Activated naive CD8-positive, alpha-beta T cell treated with anti-CD3 and anti-CD28 coated beads, Interleukin-2, amount 50 U/mL, for 24 hours (primary cell): ENCODE data around the gene PGM5.

Source experiments
- ATAC-seq: fragments of 150-1000 bp; cut with Tn5 transposase; one replicate; pipeline ENCODE4 v1.10.0; 2021
- DNase-seq: peaks from one replicate; pipeline ENCODE4 v3.0.0; 2021
- H3K27ac Mint-ChIP-seq: one replicate; pipeline ENCODE4 v1.8.0; 2021; ENCODE audit warnings: mild to moderate bottlenecking, mixed read lengths
- H3K27me3 Mint-ChIP-seq: one replicate; pipeline ENCODE4 v1.8.0; 2021; ENCODE audit warnings: mixed read lengths
- H3K36me3 Mint-ChIP-seq: one replicate; pipeline ENCODE4 v1.8.0; 2021; ENCODE audit warnings: low read depth, mixed read lengths
- H3K4me1 Mint-ChIP-seq: one replicate; pipeline ENCODE4 v1.8.0; 2021; ENCODE audit warnings: mixed read lengths
- H3K4me3 Mint-ChIP-seq: one replicate; pipeline ENCODE4 v1.8.0; 2021; ENCODE audit warnings: mild to moderate bottlenecking, moderate library complexity, mixed read lengths
- H3K9me3 Mint-ChIP-seq: one replicate; pipeline ENCODE4 v1.8.0; 2021; ENCODE audit warnings: mixed read lengths

PGM5 gene

DNA sequence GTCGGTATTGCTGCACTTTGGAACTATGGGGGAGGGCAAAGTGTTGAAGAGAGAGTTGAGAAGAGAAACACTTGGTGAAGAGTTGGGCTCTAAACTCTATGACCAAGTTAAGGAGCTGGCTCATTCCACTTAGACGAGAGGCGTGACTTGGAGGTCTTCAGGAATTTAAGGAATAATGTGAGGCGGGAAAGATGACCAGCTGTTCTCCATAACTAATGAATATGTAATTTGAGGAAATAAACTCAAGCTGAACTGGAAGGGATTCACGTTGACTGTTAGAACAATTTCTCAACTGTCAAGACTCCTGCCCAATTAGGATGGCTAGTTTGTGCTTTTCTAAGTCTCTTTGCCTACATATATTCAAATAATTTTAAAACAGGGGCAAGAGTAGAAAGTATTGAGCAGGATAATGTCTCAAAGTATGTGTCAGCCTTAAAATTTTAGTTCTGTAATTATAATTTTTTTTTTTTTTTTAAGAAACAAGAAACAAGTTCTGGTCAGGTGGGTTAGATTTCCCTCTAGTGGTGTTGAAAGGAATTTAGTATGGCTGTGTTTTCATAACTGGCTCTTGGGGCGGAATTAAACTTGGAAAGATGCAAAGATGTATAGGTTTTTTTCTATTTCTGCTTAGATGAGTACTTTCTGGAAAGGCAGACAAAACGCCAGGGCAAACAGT, 150.9 kb downstream of the PGM5 start:
- ATAC-seq: no peak
- H3K27ac Mint-ChIP-seq: no peak overlapping the region
- no peaks in the 10 kb centered on the region for H3K4me1 Mint-ChIP-seq
- no peak overlapping the region for H3K4me3 Mint-ChIP-seq
- DNase-seq: no peak
- peaks cover 11% of the 10 kb centered on the region for H3K27me3 Mint-ChIP-seq
- H3K36me3 Mint-ChIP-seq: no peaks in the 10 kb centered on the region
- H3K9me3 Mint-ChIP-seq: no peaks in the 10 kb centered on the region

- ATAC-seq (no peak), DNase-seq (no peak)
- Mint-ChIP-seq H3K27me3 (peaks cover 8% of the 10 kb centered on the region), H3K36me3 (no peaks in the 10 kb centered on the region), H3K4me1 (no peaks in the 10 kb centered on the region), H3K9me3 (no peaks in the 10 kb centered on the region), H3K4me3 (no peak overlapping the region), H3K27ac (no peak overlapping the region)
Observed at GRCh38 chr9:68507806-68508145, 151.4 kb downstream of the PGM5 start.

- no peak for ATAC-seq
- Mint-ChIP-seq H3K36me3 (no peaks in the 10 kb centered on the region), H3K4me1 (no peaks in the 10 kb centered on the region), H3K4me3 (no peak overlapping the region), H3K9me3 (no peaks in the 10 kb centered on the region), H3K27ac (no peak overlapping the region), H3K27me3 (peaks cover 8% of the 10 kb centered on the region)
- no peak for DNase-seq
Observed at GRCh38 chr9:68508547-68508946, 152.1 kb downstream of the PGM5 start.

DNA sequence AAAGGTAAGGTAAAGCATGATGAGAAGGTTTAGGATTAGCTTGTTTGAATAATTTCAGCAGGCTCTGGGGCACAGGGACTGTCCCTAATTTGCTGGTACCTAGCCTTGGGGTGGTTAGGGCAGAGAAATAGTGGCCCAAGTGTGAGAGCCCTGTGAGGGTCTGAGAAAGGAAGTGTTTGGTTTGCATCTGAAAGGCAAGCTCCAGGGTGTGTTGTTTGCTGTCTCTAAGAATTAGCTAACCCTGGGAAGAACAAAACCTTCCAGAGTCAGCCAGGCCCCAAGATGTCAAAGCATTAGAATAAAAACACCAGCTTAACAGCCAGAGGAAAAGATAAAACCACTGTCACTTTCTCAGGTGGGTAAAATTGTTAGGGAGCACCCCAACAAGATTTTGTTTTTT, 153.3 kb downstream of the PGM5 start:
- no peak overlapping the region for H3K4me3 Mint-ChIP-seq
- no peak overlapping the region for H3K27ac Mint-ChIP-seq
- DNase-seq: no peak
- peaks cover 5% of the 10 kb centered on the region for H3K27me3 Mint-ChIP-seq
- H3K4me1 Mint-ChIP-seq: no peaks in the 10 kb centered on the region
- no peak for ATAC-seq
- H3K9me3 Mint-ChIP-seq: no peaks in the 10 kb centered on the region
- no peaks in the 10 kb centered on the region for H3K36me3 Mint-ChIP-seq

DNA sequence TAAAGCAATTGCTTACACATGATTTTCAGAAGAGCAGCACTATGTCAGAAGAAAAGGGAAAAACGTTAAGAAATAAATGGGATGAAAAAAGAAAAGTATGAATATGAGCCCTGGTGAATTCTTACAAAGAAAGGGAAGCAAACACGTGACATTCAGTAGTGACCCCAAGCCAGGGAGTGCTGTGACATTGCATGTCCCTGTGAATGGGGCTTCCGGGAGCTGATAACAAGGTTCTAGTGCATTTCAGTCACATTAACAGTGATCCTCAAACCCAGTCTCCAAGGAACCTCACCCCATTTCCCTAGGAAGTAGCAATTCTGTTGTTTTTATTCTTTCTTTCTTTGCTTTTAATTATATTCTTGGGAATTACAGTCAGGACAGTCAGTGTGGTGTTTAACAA, 157.0 kb downstream of the PGM5 start:
- Mint-ChIP-seq H3K27ac (no peak overlapping the region), H3K9me3 (peaks cover 3% of the 10 kb centered on the region), H3K36me3 (no peaks in the 10 kb centered on the region), H3K4me3 (no peak overlapping the region), H3K4me1 (no peaks in the 10 kb centered on the region), H3K27me3 (peaks cover 7% of the 10 kb centered on the region)
- ATAC-seq: no peak
- DNase-seq: no peak

- peaks cover 7% of the 10 kb centered on the region for H3K27me3 Mint-ChIP-seq
- DNase-seq: no peak
- no peak overlapping the region for H3K4me3 Mint-ChIP-seq
- no peak for ATAC-seq
- H3K36me3 Mint-ChIP-seq: no peaks in the 10 kb centered on the region
- no peaks in the 10 kb centered on the region for H3K4me1 Mint-ChIP-seq
- H3K27ac Mint-ChIP-seq: no peak overlapping the region
- H3K9me3 Mint-ChIP-seq: peaks cover 3% of the 10 kb centered on the region
Observed at GRCh38 chr9:68513981-68514380, 157.6 kb downstream of the PGM5 start.

GRCh38 chr9:68515326-68516017, 159.1 kb downstream of the PGM5 start:
- Mint-ChIP-seq H3K27ac (no peak overlapping the region), H3K9me3 (peaks cover 3% of the 10 kb centered on the region), H3K4me3 (no peak overlapping the region), H3K4me1 (no peaks in the 10 kb centered on the region), H3K36me3 (no peaks in the 10 kb centered on the region), H3K27me3 (peaks cover 3% of the 10 kb centered on the region)
- ATAC-seq: no peak
- DNase-seq: no peak

DNA sequence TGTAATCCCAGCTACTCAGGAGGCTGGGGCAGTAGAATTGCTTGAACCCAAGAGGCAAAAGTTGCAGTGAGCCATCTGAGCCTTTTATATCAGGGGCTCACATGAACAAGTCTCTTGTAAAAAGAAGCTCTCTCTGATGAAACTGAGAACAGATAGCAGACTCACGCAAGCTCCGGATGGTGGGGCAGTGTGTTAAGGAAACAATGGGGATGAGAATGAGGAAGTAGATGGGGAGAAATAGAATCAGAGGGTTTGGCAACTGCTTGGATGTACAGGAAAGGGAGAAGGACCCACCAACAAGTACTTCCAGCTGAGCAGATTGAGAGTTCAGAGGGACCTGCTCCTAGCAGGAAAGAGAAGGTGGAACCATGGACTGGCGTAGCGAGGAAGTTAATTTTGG, 165.7 kb downstream of the PGM5 start:
- Mint-ChIP-seq H3K4me3 (no peak overlapping the region), H3K27ac (no peak overlapping the region), H3K36me3 (no peaks in the 10 kb centered on the region), H3K27me3 (peaks cover 5% of the 10 kb centered on the region), H3K9me3 (peaks cover 3% of the 10 kb centered on the region), H3K4me1 (no peaks in the 10 kb centered on the region)
- ATAC-seq (no peak), DNase-seq (no peak)

- no peak overlapping the region for H3K27ac Mint-ChIP-seq
Observed at GRCh38 chr9:68522954-68523353, 166.5 kb downstream of the PGM5 start.

GRCh38 chr9:68523367-68523936, 167.0 kb downstream of the PGM5 start:
- H3K27ac Mint-ChIP-seq: no peak overlapping the region
- peaks cover 3% of the 10 kb centered on the region for H3K27me3 Mint-ChIP-seq

More at GRCh38 chr9:68522954-68523353, 166.5 kb downstream of the PGM5 start:
- ATAC-seq: no peak
- Mint-ChIP-seq H3K9me3 (peaks cover 3% of the 10 kb centered on the region), H3K36me3 (no peaks in the 10 kb centered on the region), H3K27me3 (peaks cover 5% of the 10 kb centered on the region), H3K4me1 (no peaks in the 10 kb centered on the region), H3K4me3 (no peak overlapping the region)
- DNase-seq: no peak

DNA sequence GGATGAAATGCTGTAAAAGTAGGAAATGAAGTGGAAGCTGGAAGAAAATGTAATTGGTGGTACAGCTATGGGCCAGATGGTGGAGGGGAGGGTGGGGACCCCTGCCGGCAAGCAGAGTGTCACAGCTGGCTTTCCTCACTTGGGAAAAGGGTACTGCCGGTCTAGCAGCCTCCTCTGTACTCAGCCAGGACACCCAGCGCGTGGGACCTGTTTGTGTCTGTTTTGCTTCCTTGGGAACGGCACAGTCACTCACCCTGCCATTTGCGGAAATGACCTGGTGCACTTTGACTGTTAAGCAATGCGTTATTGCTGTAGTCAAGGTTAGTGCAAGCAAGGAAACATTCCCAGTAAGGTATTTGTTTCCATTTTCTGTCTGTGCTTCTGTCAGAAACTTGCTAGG, 174.2 kb downstream of the PGM5 start:
- ATAC-seq (no peak), DNase-seq (no peak)
- H3K36me3 Mint-ChIP-seq: no peaks in the 10 kb centered on the region
- H3K27ac Mint-ChIP-seq: no peak overlapping the region
- peaks cover 8% of the 10 kb centered on the region for H3K27me3 Mint-ChIP-seq
- no peaks in the 10 kb centered on the region for H3K4me1 Mint-ChIP-seq
- no peak overlapping the region for H3K4me3 Mint-ChIP-seq
- no peaks in the 10 kb centered on the region for H3K9me3 Mint-ChIP-seq

More at GRCh38 chr9:68523367-68523936, 167.0 kb downstream of the PGM5 start:
- ATAC-seq (no peak), DNase-seq (no peak)
- Mint-ChIP-seq H3K4me3 (no peak overlapping the region), H3K4me1 (no peaks in the 10 kb centered on the region), H3K9me3 (no peaks in the 10 kb centered on the region), H3K36me3 (no peaks in the 10 kb centered on the region)

- Mint-ChIP-seq H3K27me3 (peaks cover 8% of the 10 kb centered on the region), H3K4me1 (no peaks in the 10 kb centered on the region)
Observed at GRCh38 chr9:68532131-68532530, 175.7 kb downstream of the PGM5 start.

GRCh38 chr9:68533678-68534077, 177.3 kb downstream of the PGM5 start:
- no peak overlapping the region for H3K27ac Mint-ChIP-seq
- H3K4me3 Mint-ChIP-seq: no peak overlapping the region
- ATAC-seq (no peak), DNase-seq (no peak)
- no peaks in the 10 kb centered on the region for H3K36me3 Mint-ChIP-seq
- H3K27me3 Mint-ChIP-seq: peaks cover 8% of the 10 kb centered on the region
- H3K4me1 Mint-ChIP-seq: no peaks in the 10 kb centered on the region
- H3K9me3 Mint-ChIP-seq: no peaks in the 10 kb centered on the region

More at GRCh38 chr9:68532131-68532530, 175.7 kb downstream of the PGM5 start:
- no peak overlapping the region for H3K4me3 Mint-ChIP-seq
- H3K9me3 Mint-ChIP-seq: no peaks in the 10 kb centered on the region
- no peak overlapping the region for H3K27ac Mint-ChIP-seq
- H3K36me3 Mint-ChIP-seq: no peaks in the 10 kb centered on the region
- ATAC-seq (no peak), DNase-seq (no peak)

GRCh38 chr9:68536876-68537615, 180.6 kb downstream of the PGM5 start:
- Mint-ChIP-seq H3K27ac (no peak overlapping the region), H3K27me3 (peaks cover 1% of the 10 kb centered on the region), H3K4me3 (no peak overlapping the region), H3K36me3 (no peaks in the 10 kb centered on the region), H3K9me3 (no peaks in the 10 kb centered on the region), H3K4me1 (no peaks in the 10 kb centered on the region)
- DNase-seq: no peak
- no peak for ATAC-seq

GRCh38 chr9:68537616-68537880, 181.1 kb downstream of the PGM5 start:
- Mint-ChIP-seq H3K36me3 (no peaks in the 10 kb centered on the region), H3K4me1 (no peaks in the 10 kb centered on the region), H3K4me3 (no peak overlapping the region), H3K27ac (no peak overlapping the region), H3K27me3 (peaks cover 2% of the 10 kb centered on the region), H3K9me3 (no peaks in the 10 kb centered on the region)
- DNase-seq: no peak
- no peak for ATAC-seq
